NCI-H1930 (cell line): ENCODE measurements around the gene NDUFC1.

Experiments
- DNase-seq, 2 experiments: peaks; one replicate each; lab custom pipeline; 2025; lab: John Stamatoyannopoulos, UW

The NDUFC1 gene

DNA sequence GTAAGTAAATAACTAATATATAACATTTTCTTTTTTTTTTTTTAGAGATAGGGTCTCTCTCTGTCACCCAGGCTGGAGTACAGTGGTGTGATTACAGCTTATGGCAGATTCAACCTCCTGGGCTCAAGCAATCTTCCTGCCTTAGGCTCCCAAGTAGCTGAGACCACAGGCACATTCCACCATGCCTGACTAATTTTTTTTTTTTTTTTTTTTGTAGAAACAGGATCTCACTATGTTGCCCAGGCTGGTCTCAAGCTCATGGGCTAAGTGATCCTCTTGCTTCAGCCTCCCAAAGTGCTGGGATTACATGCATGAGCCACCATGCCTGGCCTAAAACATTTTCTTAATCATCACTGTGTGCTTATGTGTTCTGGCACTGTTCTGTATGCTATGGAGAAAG lies 55.0 kb downstream of the NDUFC1 start:
- DNase-seq, result no peak

DNA sequence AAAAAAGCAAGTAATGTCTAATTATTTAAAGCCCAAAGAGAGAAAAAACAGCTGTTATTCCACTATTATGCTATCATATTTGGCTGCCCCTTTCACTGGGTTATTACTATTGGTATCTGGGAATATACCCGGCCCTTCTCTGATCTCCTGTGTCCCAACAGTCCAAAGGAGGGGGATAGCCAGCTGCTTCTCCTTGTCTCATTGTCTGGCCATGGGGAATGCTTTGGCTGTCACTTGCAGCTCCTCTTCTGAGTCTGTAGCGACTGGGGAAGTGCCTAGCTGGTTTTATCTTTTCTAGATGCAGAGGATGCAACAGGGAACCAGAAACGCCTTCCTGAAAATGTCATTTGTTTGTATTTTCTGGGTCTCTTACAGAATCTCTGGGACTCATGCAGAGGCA lies 56.1 kb downstream of the NDUFC1 start:
- DNase-seq, result no peak

DNA sequence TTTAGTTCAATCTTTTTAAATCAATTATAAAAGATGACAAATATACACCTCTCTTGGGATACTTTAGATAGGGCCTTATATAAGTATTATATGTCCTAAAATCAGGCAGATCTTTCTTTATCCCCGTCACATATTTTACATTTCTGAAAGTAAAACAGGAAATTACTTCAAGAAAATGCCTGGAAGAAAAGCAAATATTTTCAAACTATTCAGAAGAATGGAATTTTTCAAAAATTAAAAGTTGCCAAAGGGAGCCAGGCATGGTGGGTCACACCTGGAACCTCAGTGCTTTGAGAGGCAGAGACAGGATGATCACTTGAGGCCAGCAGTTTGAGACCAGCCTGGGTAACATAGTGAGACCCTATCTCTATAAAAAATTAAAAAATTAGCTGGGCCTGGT lies 56.7 kb downstream of the NDUFC1 start:
- no peak for DNase-seq

GRCh38 chr4:139243448-139244365 lies 58.6 kb downstream of the NDUFC1 start:
- no peak for DNase-seq

DNA sequence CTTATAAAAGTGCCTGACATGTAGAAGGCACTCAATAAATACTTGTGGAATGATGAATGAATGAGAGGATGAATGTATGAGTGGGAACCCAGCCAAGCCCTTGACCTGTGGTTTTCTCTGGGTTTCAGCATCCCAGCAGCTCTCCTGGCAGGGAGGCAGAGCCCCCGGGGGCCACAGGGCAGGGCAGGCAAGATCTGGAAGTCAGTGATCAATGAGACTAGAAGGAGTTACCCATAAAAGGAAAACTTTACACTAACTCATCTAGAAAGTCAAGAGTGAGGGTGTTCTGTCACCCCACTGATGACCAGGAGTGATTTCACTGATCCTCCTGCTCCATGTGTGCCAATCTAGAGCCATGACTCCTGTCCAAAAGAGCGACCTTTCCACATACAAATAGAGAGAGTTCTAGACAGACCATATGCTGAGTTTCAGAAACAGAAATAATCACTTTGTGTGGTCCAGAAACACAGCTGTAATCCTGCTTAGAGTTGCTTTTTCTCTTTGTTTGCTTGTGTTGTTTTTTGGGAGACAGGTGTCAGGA lies 59.7 kb downstream of the NDUFC1 start:
- DNase-seq, result no peak

- DNase-seq, result no peak
These were observed 60.5 kb downstream of the NDUFC1 start for GRCh38 chr4:139241784-139242151.

DNA sequence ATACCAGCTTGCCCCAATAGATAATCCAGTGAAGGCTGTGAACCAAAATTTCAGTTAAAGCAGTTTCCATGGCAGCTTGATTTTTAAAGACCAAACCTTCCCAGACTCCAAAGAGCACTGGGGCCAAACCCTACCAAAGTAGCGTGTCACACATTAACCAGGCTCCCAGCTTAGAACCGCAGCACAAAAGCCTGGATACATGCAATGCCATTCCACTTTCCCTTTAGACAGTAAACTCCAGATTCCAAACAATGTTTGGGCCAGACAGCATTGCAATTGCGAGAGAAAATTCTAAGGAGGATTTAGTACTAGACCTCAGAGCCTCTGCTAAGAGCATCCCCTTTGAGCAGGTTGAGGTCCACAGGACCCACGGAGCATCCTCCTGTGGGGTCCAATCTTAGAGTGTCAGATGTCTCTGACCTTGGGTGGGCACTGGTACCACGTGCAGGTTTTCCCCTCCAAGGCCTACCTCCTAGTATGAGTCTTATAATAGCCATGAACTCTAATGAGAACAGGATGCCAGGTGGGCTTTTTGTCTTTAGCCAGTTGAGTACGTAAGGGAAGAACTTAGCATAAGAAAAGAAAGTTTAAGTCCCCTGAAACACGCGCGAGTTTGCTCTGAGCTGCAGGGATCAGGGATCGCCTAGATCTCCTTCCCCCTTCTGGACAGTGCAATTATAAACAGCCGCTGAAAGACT lies 61.0 kb downstream of the NDUFC1 start:
- no peak for DNase-seq
